PC-9 (cell line): Measurements from ENCODE around the gene NUP210.

Experiments used
- CTCF ChIP-seq: fragments of 200-600 bp; sonication (generic); conservative IDR thresholded peaks from 2 replicates; pipeline ENCODE4 v1.6.1; 2017; ENCODE audit warnings: mixed run types, antibody characterized with exemption, mild to moderate bottlenecking, moderate library complexity
- EZH2 ChIP-seq: fragments of 200-600 bp; sonication (generic); IDR thresholded peaks from 2 replicates; pipeline ENCODE4 v1.8.0; 2017; ENCODE audit warnings: antibody characterized with exemption, low read depth

- TF ChIP-seq CTCF (no peak), EZH2 (no peak)
Observed at GRCh38 chr3:13336592-13336991, 83.5 kb downstream of the NUP210 start.
